ENCODE results near the gene VAC14.

The VAC14 gene

GRCh38 chr16:70648606-70649005, 152.4 kb downstream of the VAC14 start:
- Histone ChIP-seq H2BK5ac (ENCODE audit: low read depth, low read length, poor library complexity) (no peak overlapping the region), H3K18ac (ENCODE audit: low read length) (no peak overlapping the region), H3K9me3 (ENCODE audit: insufficient read depth, low read depth, low read length) (peaks cover 4% of the 10 kb centered on the region), H4K8ac (ENCODE audit: low read depth, low read length) (no peak overlapping the region), H3K9ac (ENCODE audit: low read length) (no peak overlapping the region), H4K91ac (ENCODE audit: low read depth, low read length) (no peak overlapping the region), H2BK120ac (ENCODE audit: insufficient read depth, low read length, poor library complexity) (no peak overlapping the region), H3K4me3 (ENCODE audit: low read depth, low read length) (no peak overlapping the region), H3K36me3 (ENCODE audit: control insufficient read depth in 1 of 2, insufficient read depth in 2 of 2, low read length in 2 of 2) (peaks cover 0 to 2% of the 10 kb centered on the region in 2 experiments), H2BK12ac (ENCODE audit: low read length) (no peak overlapping the region), H2AK5ac (ENCODE audit: low read length) (no peak overlapping the region), H3K4ac (ENCODE audit: low read depth, low read length) (no peak overlapping the region), H3K79me2 (ENCODE audit: control insufficient read depth, insufficient read depth, low read length, poor library complexity) (no peaks in the 10 kb centered on the region), H3K23ac (ENCODE audit: low read length) (no peak overlapping the region), H3K4me1 (ENCODE audit: control insufficient read depth in 1 of 2, insufficient read depth in 2 of 2, low read length in 2 of 2) (peaks cover 0 to 2% of the 10 kb centered on the region in 2 experiments), H3K27ac (ENCODE audit: low read depth, low read length) (no peak overlapping the region), H3K4me2 (ENCODE audit: low read length) (no peak overlapping the region), H3K14ac (ENCODE audit: low read length) (no peak overlapping the region), H3K79me1 (ENCODE audit: low read length) (no peaks in the 10 kb centered on the region), H3K27me3 (ENCODE audit: insufficient read depth, low read length) (no peaks in the 10 kb centered on the region), H4K12ac (ENCODE audit: low read depth, low read length) (no peak overlapping the region), H2AFZ (ENCODE audit: insufficient read depth, low read length, poor library complexity) (no peak overlapping the region)
- no CpG with 5 or more reads among the region's 6 CpGs for WGBS (ENCODE audit: extremely low coverage, insufficient coverage, insufficient read length)
- peak; percentile 82 to 90 for DNase-seq

- H3K23ac ChIP-seq (ENCODE audit: low read length) = no peak overlapping the region
- H3K4me2 ChIP-seq (ENCODE audit: low read length) = no peak overlapping the region
- no peak overlapping the region for H4K8ac ChIP-seq (ENCODE audit: low read depth, low read length)
- H3K9ac ChIP-seq (ENCODE audit: low read length) = no peak overlapping the region
- no peak overlapping the region for H3K4me3 ChIP-seq (ENCODE audit: low read depth, low read length)
- H3K79me2 ChIP-seq (ENCODE audit: control insufficient read depth, insufficient read depth, low read length, poor library complexity) = no peaks in the 10 kb centered on the region
- peaks cover 0 to 2% of the 10 kb centered on the region in 2 experiments for H3K36me3 ChIP-seq (ENCODE audit: control insufficient read depth in 1 of 2, insufficient read depth in 2 of 2, low read length in 2 of 2)
- no peak overlapping the region for H2AK5ac ChIP-seq (ENCODE audit: low read length)
- no peak overlapping the region for H3K27ac ChIP-seq (ENCODE audit: low read depth, low read length)
- no peak overlapping the region for H2BK120ac ChIP-seq (ENCODE audit: insufficient read depth, low read length, poor library complexity)
- H3K9me3 ChIP-seq (ENCODE audit: insufficient read depth, low read depth, low read length) = peaks cover 4% of the 10 kb centered on the region
- H4K12ac ChIP-seq (ENCODE audit: low read depth, low read length) = no peak overlapping the region
- DNase-seq = no peak
- no peak overlapping the region for H4K91ac ChIP-seq (ENCODE audit: low read depth, low read length)
- H3K79me1 ChIP-seq (ENCODE audit: low read length) = no peaks in the 10 kb centered on the region
- no peak overlapping the region for H2BK5ac ChIP-seq (ENCODE audit: low read depth, low read length, poor library complexity)
- WGBS (ENCODE audit: extremely low coverage, insufficient coverage, insufficient read length) = no CpG with 5 or more reads among the region's 15 CpGs
- H3K4me1 ChIP-seq (ENCODE audit: control insufficient read depth in 1 of 2, insufficient read depth in 2 of 2, low read length in 2 of 2) = peaks cover 0 to 2% of the 10 kb centered on the region in 2 experiments
- H3K18ac ChIP-seq (ENCODE audit: low read length) = no peak overlapping the region
- H2BK12ac ChIP-seq (ENCODE audit: low read length) = no peak overlapping the region
- no peak overlapping the region for H2AFZ ChIP-seq (ENCODE audit: insufficient read depth, low read length, poor library complexity)
- H3K27me3 ChIP-seq (ENCODE audit: insufficient read depth, low read length) = no peaks in the 10 kb centered on the region
- no peak overlapping the region for H3K4ac ChIP-seq (ENCODE audit: low read depth, low read length)
- H3K14ac ChIP-seq (ENCODE audit: low read length) = no peak overlapping the region
These were observed 153.3 kb downstream of the VAC14 start for GRCh38 chr16:70647441-70648359.

GRCh38 chr16:70646260-70647241, 154.4 kb downstream of the VAC14 start, which contains the start of gene IL34:
Gene IL34, plus strand, starts transcription at chr16:70646559. Its CDS starts 389 bp downstream, at chr16:70646948.
- Histone ChIP-seq H3K79me1 (ENCODE audit: low read length) (no peaks in the 10 kb centered on the region), H3K27me3 (ENCODE audit: insufficient read depth, low read length) (no peaks in the 10 kb centered on the region), H3K9me3 (ENCODE audit: insufficient read depth, low read depth, low read length) (peaks cover 4% of the 10 kb centered on the region), H3K23ac (ENCODE audit: low read length) (no peak within 1 kb of the TSS), H3K4me1 (ENCODE audit: control insufficient read depth in 1 of 2, insufficient read depth in 2 of 2, low read length in 2 of 2) (peaks cover 0 to 2% of the 10 kb centered on the region in 2 experiments), H2AK5ac (ENCODE audit: low read length) (no peak within 1 kb of the TSS), H4K12ac (ENCODE audit: low read depth, low read length) (no peak within 1 kb of the TSS), H2BK5ac (ENCODE audit: low read depth, low read length, poor library complexity) (no peak within 1 kb of the TSS), H3K4me2 (ENCODE audit: low read length) (no peak within 1 kb of the TSS), H3K4me3 (ENCODE audit: low read depth, low read length) (no peak within 1 kb of the TSS), H3K4ac (ENCODE audit: low read depth, low read length) (no peak within 1 kb of the TSS), H4K8ac (ENCODE audit: low read depth, low read length) (no peak within 1 kb of the TSS), H3K9ac (ENCODE audit: low read length) (no peak within 1 kb of the TSS), H3K36me3 (ENCODE audit: control insufficient read depth in 1 of 2, insufficient read depth in 2 of 2, low read length in 2 of 2) (peaks cover 0 to 2% of the 10 kb centered on the region in 2 experiments), H3K14ac (ENCODE audit: low read length) (no peak within 1 kb of the TSS), H2BK12ac (ENCODE audit: low read length) (no peak within 1 kb of the TSS), H4K91ac (ENCODE audit: low read depth, low read length) (no peak within 1 kb of the TSS), H2AFZ (ENCODE audit: insufficient read depth, low read length, poor library complexity) (no peak within 1 kb of the TSS), H2BK120ac (ENCODE audit: insufficient read depth, low read length, poor library complexity) (no peak within 1 kb of the TSS), H3K27ac (ENCODE audit: low read depth, low read length) (no peak within 1 kb of the TSS), H3K79me2 (ENCODE audit: control insufficient read depth, insufficient read depth, low read length, poor library complexity) (no peaks in the 10 kb centered on the region), H3K18ac (ENCODE audit: low read length) (no peak within 1 kb of the TSS)
- WGBS (ENCODE audit: extremely low coverage, insufficient coverage, insufficient read length) = no CpG with 5 or more reads among the region's 39 CpGs
- peak; percentile 96 to 98 for DNase-seq
